Measurements from ENCODE around the gene GFER.

The GFER gene

DNA sequence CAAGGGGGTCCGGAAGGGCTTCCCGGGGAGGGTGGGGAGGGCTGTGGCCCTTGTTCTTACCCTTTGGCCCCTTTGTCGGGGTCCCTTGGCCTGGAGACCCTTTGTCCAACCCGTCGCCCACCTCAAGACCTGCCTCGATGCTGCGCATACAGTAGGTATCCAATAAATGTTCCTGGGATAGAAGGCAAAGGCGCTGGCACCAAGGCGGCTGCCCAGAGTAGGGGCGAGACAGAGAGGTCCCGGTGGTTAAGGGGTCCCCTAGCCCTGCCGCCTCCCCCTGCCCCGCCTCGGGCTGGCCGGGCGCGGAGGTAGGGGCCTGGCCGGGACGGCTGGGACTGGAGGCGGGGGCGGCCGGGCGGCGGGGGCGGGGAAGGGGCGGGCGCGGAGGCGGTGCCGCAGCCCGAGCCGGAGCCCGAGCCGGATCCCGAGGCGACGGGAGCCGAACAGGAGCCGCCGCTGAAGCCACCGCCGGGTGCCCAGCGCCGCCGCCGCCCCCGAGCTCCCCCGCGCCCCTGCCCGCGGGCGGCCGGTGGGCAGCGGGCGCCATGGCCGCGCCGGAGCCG lies 42.5 kb downstream of the GFER start, which contains the start of gene NHERF2:
NHERF2 (plus strand) TSS at position 442 of the 563 bp plus-strand sequence; CDS start at position 546, 104 bp downstream.
- DNase-seq, result peak in 2 of 14 donors; percentile 16 to 47

DNA sequence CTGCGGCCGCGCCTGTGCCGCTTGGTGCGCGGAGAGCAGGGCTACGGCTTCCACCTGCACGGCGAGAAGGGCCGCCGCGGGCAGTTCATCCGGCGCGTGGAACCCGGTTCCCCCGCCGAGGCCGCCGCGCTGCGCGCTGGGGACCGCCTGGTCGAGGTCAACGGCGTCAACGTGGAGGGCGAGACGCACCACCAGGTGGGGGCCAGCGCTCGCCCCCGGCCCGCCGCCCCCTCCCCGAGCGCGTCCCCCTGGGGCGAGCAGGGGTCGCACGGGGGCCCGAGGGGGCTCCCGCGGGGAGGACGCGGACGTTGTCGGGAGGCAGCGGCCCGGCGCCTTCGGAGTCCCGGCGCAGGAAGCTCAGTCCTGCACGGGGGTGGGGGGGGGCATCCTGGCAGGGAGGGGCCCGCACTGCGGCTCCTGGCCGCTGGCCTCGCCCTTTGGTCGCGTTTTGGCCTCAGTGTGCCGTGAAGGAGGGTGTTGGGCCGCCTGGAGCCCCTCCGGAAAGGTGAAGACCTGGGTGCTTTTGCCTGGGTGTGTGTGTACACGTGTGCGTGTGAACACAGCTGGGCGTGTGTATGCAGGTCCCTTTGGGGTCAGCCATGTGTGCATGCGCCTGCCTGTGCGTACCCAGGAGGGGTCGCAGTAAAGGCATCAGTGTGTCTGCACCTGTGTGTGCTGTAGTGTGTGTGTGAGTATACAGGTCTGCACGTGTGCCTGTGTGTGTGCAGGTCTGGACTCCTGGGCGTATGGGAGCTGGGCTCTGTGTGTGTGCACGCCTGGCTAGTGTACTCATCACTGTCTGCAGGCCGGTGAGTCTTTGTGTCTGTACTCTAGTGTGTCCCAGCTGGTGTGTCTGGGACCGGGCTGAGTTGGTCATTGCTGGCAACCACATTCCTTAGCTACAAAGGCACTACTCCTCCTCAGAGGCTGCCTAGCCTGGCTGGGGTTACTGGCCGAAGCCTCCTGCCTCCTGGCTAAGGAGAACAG lies 43.3 kb downstream of the GFER start:
- DNase-seq, result peak in 1 of 14 donors; percentile 45

DNA sequence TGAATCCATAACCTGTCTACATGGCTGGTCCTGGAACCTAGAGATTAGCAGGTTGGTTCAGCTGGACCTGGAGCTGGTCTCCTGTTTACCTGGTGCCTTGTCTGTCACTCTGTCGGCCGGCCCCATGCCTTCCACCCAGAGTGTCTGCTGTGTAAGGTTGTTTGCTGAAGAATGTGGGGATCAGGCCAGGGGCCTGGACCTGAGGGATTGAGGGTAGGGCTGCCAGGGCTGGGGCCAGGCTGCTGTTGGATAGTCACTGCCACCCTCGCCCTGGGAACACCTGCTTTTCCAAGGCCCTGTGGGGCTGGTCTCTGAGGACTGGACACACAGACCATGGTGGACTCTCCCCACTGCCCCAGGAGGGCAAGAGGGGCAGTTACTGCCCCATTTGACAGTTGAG lies 44.2 kb downstream of the GFER start:
- DNase-seq, result no peak

DNA sequence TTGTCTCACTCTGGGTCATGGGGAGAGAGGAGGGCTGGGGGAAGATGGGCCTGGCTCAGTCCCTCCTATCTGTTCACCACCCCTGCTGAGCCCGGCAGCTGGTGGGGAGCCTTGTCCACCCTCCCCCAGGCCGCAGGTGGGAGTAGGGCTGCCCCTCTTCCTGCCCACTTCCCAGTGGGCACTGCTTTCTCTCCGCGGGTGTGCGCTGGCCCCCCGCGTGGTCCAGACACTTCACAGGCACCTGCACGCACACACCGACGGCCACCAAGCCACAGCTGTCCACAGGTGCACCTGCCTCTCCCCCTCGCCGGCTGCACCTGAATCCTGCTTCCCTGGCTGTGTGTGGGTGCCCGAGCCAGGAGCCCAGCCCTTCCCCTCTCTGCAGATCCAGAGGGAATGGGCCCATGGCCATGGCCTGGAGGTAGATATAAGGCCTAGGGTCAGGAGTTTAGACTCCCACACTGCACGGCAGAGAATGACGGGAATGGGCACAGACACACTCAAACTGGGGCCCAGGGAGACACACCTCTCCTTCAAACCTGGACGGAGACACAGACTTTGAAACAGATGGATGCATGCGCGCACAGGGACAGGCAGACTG lies 44.7 kb downstream of the GFER start:
- no peak for DNase-seq

DNA sequence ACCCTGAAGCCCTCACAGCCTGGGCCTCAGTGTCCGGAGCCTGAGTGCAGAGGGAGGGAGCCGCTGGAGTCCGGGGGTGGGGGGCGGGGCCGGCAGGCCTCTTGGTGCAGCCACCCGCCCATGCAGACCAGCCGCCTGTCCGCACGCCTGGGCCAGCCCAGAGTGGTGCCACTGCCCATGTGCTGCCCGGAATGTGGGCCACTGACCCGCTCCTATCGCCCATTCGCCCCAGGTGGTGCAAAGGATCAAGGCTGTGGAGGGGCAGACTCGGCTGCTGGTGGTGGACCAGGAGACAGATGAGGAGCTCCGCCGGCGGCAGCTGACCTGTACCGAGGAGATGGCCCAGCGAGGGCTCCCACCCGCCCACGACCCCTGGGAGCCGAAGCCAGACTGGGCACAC lies 45.4 kb downstream of the GFER start:
- DNase-seq, result no peak

DNA sequence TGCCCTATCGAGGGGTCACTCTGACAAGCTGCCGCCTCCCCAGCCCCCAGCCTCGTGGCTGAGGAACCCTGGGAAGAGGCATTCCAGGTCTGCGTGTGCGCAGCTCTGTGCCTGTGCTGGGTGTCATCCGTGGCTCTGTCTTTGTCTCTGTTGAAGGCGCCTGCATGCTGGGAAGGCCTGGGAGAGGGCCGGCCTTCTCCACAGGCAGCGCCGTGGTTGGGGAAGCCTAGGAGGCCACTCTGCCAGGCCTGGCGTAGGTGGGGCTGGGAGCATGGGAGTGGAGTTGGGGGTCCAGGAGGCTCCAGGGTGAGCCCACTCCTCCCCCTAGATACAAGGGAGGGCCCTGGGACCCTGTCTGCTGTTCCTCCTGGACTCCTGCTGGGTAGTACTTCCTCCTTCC lies 46.0 kb downstream of the GFER start:
- no peak for DNase-seq

DNA sequence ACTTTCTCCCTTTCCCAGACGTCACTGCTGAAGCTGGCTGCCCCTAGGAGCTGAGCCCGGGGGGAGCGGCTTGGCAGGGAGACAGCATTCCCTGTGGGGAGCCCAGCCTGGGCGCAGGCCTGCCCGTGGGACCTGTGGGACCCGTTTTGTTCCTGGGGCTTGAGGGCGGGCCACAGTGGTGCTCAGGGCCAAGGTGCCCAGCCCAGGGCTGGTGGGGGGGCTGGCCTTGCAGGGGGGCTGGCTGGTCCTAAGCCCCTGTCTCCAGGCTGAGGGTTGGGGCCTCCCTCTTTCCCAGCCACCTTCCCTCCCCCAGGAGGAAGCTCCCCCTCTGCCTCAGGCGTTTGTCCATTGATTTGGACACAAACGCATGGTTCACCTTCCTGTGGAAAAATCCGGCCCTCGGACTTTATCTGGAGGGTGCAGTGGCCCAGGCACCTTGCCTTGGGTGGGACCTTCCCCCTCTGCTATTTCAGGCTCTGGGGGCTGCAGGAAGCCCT lies 47.1 kb downstream of the GFER start:
- no peak for DNase-seq

DNA sequence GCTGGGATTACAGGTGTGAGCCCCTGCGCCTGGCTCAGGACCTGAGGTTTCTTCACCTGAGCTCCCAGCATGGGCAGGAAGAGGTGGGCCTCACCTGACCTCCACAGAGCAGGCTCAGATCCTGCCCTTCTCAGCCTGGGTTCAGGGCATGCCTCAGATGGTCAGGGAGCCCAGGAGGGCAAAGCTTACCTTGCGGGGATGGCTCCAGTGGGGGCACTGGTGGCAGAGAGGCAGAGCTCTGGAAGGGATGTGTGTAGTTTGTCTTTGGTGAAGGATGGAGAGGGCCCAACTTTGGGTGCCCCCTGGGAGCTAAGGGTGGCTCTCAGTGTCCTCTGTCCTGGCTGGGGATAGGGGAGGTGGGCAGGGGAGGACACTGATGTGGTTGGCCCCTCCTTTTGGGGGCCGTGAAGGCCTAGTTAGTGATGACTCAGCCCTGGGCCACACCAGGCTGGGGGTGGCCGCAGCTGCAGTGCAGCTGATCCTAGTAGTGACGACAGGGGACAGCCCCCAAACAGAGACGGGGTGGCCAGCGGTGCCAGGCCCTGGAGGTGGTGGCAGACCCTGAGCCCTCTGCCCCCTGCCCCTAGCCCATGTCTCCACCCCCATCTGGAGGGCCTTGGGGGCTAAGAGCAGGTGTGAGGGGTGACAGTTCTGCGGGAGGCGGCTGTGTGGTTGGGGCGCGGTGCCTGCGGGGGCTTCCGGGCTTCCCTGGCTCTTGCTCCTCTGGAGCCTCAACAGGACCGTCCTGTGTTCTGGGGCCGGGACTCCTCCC lies 48.5 kb downstream of the GFER start:
- DNase-seq, result peak in 6 of 14 donors; percentile 15 to 71 (median 40)

DNA sequence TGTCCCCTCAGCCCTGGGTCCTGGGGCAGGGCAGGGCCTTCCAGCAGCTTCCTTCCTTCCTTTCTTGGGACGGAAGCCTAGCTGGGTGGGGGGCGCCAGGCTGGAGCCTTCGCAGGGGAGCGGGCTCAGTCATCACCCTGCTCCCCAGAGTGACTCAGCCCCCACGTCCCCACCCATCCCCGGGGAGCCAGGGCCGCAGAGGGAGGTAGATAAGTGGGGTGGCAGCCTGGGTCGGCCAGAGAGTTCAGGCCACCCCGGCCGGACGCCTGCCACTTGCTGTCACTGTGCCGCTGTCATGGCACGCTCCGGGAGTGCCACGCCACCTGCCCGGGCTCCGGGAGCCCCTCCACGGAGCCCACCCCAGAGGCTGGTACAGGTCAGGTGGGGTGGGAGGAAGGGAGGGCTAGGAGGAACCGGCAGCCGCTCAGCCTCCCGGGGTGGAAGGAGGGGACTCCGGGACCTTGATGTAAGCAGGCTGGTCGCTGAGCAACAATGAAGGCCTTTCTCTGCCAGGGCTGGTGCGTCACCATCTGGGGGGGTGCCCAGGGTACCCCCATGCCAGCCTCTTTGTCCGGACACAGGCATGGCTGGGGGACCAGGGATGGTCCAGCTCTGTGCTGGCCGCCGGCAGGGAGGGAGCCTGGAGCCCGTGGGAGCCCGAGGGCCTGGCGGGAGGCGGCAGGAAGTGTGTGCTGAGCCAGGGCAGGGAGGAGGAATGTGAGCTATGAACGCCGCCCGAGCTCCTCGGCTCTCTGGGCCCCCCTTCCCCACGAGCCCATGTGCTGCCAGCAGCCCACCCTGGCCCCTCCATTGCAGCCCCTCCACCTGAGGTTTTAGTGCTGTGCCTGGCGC lies 49.3 kb downstream of the GFER start:
- DNase-seq, result peak in 13 of 14 donors; percentile 47 to 96 (median 79)

DNA sequence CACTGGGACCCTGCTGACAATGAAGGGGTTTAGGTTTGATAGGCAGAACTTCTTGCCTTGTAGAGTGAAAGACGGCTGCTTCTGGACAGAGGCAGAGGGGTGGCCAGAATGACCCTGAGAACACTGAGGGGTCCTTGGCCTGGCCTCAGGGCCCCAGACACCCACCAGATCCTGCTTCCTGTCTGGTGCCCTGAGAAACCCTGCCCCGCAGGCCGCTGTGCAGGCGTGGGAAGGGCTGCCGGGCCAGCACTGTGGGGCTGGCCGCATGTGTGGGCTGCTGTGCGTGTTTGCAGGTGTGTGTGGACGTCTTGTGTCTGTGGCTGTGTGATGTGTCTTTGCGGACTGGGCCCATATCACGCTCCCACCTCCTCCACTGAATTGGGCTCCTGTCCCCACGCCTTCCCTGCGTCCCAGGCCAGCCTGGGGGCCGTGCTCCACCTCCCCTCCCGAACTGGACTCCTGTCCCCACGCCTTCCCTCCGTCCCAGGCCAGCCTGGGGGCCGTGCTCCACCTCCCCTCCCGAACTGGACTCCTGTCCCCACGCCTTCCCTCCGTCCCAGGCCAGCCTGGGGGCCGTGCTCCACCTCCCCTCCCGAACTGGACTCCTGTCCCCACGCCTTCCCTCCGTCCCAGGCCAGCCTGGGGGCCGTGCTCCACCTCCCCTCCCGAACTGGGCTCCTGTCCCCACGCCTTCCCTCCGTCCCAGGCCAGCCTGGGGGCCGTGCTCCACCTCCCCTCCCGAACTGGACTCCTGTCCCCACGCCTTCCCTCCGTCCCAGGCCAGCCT lies 50.1 kb downstream of the GFER start:
- DNase-seq, result peak in 1 of 14 donors; percentile 46

DNA sequence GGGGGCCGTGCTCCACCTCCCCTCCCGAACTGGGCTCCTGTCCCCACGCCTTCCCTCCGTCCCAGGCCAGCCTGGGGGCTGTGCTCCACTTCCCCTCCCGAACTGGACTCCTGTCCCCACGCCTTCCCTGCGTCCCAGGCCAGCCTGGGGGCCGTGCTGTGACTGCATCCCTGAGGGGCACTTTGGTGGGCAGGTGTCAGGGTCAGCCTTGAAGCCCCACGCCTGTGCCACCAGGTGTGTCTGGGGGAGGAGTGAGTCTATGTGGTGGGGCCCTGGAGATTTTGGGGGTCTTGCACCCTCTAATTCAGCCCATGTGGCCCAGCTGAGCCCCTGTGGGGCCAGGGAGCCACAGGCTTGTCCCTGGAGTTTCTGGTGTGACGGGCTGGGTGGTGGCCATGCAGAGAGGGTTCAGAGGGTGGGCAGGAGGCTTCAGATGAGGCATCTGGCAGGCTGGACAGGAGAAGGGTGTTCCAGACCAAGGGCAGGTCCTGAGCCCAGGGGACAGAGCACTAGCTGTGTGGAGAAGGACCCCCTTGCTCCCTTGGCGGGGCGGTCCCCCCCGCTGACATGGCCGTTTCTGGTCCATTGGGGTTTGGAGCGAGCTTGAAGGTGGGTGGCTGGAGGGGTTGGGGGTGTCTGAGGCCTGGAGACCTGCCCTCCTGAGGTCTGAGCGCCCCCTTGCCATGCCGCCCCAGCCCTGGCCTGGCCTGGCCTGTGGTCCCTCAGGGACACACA lies 50.9 kb downstream of the GFER start:
- DNase-seq, result no peak

DNA sequence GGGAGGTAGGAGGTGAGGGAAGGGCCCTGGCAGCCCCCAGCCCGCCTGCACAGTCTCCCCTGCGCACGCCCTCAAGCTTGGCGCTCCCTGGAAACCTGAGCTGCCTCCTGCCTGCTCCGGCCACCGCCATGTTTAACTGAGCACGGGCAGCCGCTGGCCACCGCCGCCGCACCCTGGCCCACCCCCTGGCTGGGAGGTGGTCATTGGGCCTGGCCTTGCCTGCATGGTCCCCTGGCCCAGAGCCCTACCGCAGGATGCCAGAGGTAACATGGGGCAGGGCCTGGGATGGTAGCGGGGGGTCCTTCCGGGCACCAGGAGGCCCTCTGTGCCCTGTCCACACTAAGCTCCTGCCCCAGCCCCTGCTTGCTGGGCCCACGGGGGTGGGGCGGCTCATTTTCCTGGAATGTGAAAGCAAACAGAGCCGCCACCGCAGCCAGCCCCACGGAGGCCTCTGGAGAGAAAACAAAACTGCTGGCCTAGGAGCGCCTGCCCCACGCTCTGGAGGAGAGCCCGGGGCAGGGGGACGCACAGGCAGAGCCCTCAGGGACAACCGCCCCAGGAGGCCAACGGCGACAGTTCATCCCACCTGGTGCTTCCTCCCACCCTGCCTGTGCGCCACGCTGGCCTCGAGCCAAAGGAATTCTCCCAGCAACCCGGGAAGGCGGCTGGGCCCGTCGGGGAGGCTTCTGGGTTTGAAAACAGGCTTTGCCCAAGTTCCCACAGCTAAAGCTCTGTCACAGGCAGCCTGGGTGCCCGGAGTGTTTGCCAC lies 51.6 kb downstream of the GFER start:
- DNase-seq, result peak in 4 of 14 donors; percentile 25 to 44 (median 34)

DNA sequence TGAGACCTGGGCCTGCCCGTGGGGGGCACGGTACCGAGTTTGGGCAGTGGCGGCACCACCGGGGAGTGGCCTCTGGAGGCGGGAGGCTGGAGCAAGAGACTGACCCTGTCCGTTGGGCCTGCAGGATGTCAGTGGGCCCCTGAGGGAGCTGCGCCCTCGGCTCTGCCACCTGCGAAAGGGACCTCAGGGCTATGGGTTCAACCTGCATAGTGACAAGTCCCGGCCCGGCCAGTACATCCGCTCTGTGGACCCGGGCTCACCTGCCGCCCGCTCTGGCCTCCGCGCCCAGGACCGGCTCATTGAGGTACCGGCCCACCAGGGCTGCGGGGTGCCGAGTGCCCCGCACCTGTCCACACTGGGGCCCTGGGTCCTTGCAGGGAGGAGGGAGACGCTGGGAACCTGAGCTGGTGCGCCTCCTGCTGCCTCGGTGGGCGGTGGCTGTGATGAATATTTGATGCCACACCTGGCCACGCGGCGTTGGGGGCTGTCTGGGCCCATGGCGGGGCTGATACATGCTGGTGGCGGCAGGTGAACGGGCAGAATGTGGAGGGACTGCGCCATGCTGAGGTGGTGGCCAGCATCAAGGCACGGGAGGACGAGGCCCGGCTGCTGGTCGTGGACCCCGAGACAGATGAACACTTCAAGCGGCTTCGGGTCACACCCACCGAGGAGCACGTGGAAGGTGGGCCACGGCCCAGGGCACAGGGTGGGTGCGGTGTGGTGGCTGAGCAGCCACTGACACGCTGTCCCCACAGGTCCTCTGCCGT lies 52.4 kb downstream of the GFER start:
- no peak for DNase-seq

DNA sequence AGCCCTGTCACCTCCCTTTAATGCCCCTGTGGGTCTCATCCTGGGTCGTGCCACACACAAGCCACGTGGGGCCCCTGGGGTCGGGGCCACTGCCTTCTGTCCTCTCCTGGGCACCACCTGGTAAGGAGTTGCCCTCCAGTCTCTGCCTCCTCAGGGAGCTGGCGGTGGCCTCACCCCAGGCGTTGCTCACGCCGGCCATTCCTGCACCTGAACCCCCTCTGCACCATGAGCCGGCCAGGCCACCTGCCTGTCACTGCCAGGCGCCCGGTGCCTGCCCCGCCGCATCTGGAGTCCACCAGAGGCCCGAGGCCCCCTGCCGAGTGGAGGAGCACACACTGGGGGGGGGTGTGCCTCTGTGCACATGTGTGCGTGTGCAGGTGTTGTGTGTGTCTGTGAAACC lies 53.1 kb downstream of the GFER start:
- DNase-seq, result no peak
